Smooth muscle cell (in vitro differentiated cells): Measurements from ENCODE around the gene IQSEC1. TPM values are rescaled to one million over a fixed set of nuclear protein-coding genes. Genes with fewer than 3 reads are reported as not detected.

Source experiments
- DNase-seq: peaks from one replicate; lab custom pipeline; 2025; ENCODE audit not compliant: unreplicated experiment; lab: John Stamatoyannopoulos, UW
- H2AFZ ChIP-seq: fragments of 200-600 bp; sonication (generic); 2 replicates; pipeline ENCODE4 v1.6.0; 2016; ENCODE audit warnings: antibody characterized with exemption, low read depth, mild to moderate bottlenecking
- H3F3A ChIP-seq: fragments of 200-600 bp; sonication (generic); 2 replicates; pipeline ENCODE4 v1.6.0; 2017; ENCODE audit warnings: antibody characterized with exemption, low read depth
- H3K27ac ChIP-seq: fragments of 200-600 bp; sonication (generic); 2 replicates; pipeline ENCODE4 v1.5.1; 2016; ENCODE audit warnings: low read depth, mild to moderate bottlenecking
- H3K27me3 ChIP-seq: fragments of 200-600 bp; sonication (generic); 2 replicates; pipeline ENCODE4 v1.6.1; 2016; ENCODE audit warnings: low read depth, mild to moderate bottlenecking
- H3K36me3 ChIP-seq: fragments of 200-600 bp; sonication (generic); 2 replicates; pipeline ENCODE4 v1.5.1; 2016; ENCODE audit warnings: low read depth
- H3K4me1 ChIP-seq: fragments of 200-600 bp; sonication (generic); 2 replicates; pipeline ENCODE4 v1.5.1; 2016; ENCODE audit warnings: low read depth
- H3K4me2 ChIP-seq: fragments of 200-600 bp; sonication (generic); 2 replicates; pipeline ENCODE4 v1.6.0; 2016; ENCODE audit warnings: mild to moderate bottlenecking
- H3K4me3 ChIP-seq: fragments of 200-600 bp; sonication (generic); 2 replicates; pipeline ENCODE4 v1.5.1; 2016; ENCODE audit warnings: mild to moderate bottlenecking
- H3K79me2 ChIP-seq: fragments of 200-600 bp; sonication (generic); 2 replicates; pipeline ENCODE4 v1.6.0; 2016; ENCODE audit warnings: low read depth, mild to moderate bottlenecking
- H3K9ac ChIP-seq: fragments of 200-600 bp; sonication (generic); 2 replicates; pipeline ENCODE4 v1.6.0; 2016; ENCODE audit warnings: low read depth
- H3K9me3 ChIP-seq: fragments of 200-600 bp; sonication (generic); replicated peaks from 2 replicates; pipeline ENCODE4 v1.5.1; 2016; ENCODE audit warnings: low read depth
- H4K20me1 ChIP-seq: fragments of 200-600 bp; sonication (generic); 2 replicates; pipeline ENCODE4 v1.6.0; 2016; ENCODE audit warnings: low read depth
- CTCF ChIP-seq: fragments of 200-600 bp; sonication (generic); IDR thresholded peaks from 2 replicates; pipeline ENCODE4 v1.5.1; 2017; ENCODE audit warnings: borderline replicate concordance, mild to moderate bottlenecking, antibody characterized with exemption; ENCODE audit not compliant: insufficient read depth, poor library complexity, severe bottlenecking
- WGBS: methylation state at CpG from one replicate; pipeline ENCODE4 v1.1.7; 2016; ENCODE audit warnings: low lambda C conversion rate; 5-methylcytosine and 5-hydroxymethylcytosine counted together
- polyA plus RNA-seq: library from polyadenylated mRNA; unstranded; fragments of >200 nt; fragmentation: Nextera tagmentation; extraction: Ambion mirVana; gene quantifications from 2 replicates; pipeline ENCODE4 v1.2.1, GENCODE V29; 2016
- total RNA-seq: library from RNA; depleted of rRNA; stranded (reverse); fragments of >200 nt; gene quantifications from 2 replicates; pipeline ENCODE4 v1.2.3, GENCODE V29; 2014

IQSEC1 gene
- total and polyA plus RNA-seq, 2 experiments from 2014 or later: 18.9 to 19.8 TPM

GRCh38 chr3:13057282-13058040 lies 15.8 kb downstream of the IQSEC1 start:
- 92% methylated on average over 6 of the region's 6 CpGs for WGBS
- no peak overlapping the region for H3K4me2 ChIP-seq
- H3K9me3 ChIP-seq: no peaks in the 10 kb centered on the region
- H3K9ac ChIP-seq: no peak overlapping the region
- H3K4me3 ChIP-seq: no peak overlapping the region
- no peaks in the 10 kb centered on the region for H3K79me2 ChIP-seq
- TF ChIP-seq CTCF: no peak
- H3K36me3 ChIP-seq: no peaks in the 10 kb centered on the region
- no peaks in the 10 kb centered on the region for H3K27me3 ChIP-seq
- no peaks in the 10 kb centered on the region for H3K4me1 ChIP-seq
- H2AFZ ChIP-seq: no peak overlapping the region
- no peak overlapping the region for H3K27ac ChIP-seq
- no peak for DNase-seq
- H3F3A ChIP-seq: no peaks in the 10 kb centered on the region
- H4K20me1 ChIP-seq: no peaks in the 10 kb centered on the region

GRCh38 chr3:13055634-13056033 lies 17.6 kb downstream of the IQSEC1 start:
- WGBS: 98% methylated on average over 7 of the region's 7 CpGs

GRCh38 chr3:13054341-13055285 lies 18.6 kb downstream of the IQSEC1 start:
- no peak overlapping the region for H3K4me2 ChIP-seq
- H2AFZ ChIP-seq: no peak overlapping the region
- no peak overlapping the region for H3K27ac ChIP-seq
- TF ChIP-seq CTCF: no peak
- H3K9me3 ChIP-seq: no peaks in the 10 kb centered on the region
- no peaks in the 10 kb centered on the region for H3K79me2 ChIP-seq
- no peak overlapping the region for H3K4me3 ChIP-seq
- H3K27me3 ChIP-seq: no peaks in the 10 kb centered on the region
- no peaks in the 10 kb centered on the region for H4K20me1 ChIP-seq
- no peaks in the 10 kb centered on the region for H3K36me3 ChIP-seq
- WGBS: 94% methylated on average over 31 of the region's 31 CpGs
- H3K9ac ChIP-seq: no peak overlapping the region
- H3F3A ChIP-seq: no peaks in the 10 kb centered on the region
- no peaks in the 10 kb centered on the region for H3K4me1 ChIP-seq
- DNase-seq: no peak

More at GRCh38 chr3:13055634-13056033, 17.6 kb downstream of the IQSEC1 start:
- Histone ChIP-seq H3K4me3 (no peak overlapping the region), H4K20me1 (no peaks in the 10 kb centered on the region), H3K27ac (no peak overlapping the region), H3K9ac (no peak overlapping the region), H3K4me1 (no peaks in the 10 kb centered on the region), H3F3A (no peaks in the 10 kb centered on the region), H3K9me3 (no peaks in the 10 kb centered on the region), H2AFZ (no peak overlapping the region), H3K79me2 (no peaks in the 10 kb centered on the region), H3K27me3 (no peaks in the 10 kb centered on the region), H3K36me3 (no peaks in the 10 kb centered on the region), H3K4me2 (no peak overlapping the region)
- TF ChIP-seq CTCF: no peak
- DNase-seq: no peak
